GM12878 (cell line): ENCODE results near the gene UNK. TPM values are rescaled to one million over a fixed set of nuclear protein-coding genes. Genes with fewer than 3 reads are reported as not detected.

Experiments used
- CHD4 ChIP-seq: fragments of 200-600 bp; sonication (generic); IDR thresholded peaks from 2 replicates; pipeline ENCODE4 v1.6.1; 2016; ENCODE audit warnings: mild to moderate bottlenecking
- CUX1 ChIP-seq: IDR thresholded peaks from 2 replicates; pipeline ENCODE4 v1.6.1; 2012; ENCODE audit warnings: improper control_type of control experiment, low read depth, low read length; ENCODE audit not compliant: insufficient replicate concordance
- FOS ChIP-seq: IDR thresholded peaks from 3 replicates; pipeline ENCODE4 v1.6.1; 2011; ENCODE audit warnings: borderline replicate concordance; ENCODE audit not compliant: insufficient read length; ENCODE audit errors: extremely low read depth
- FOXM1 ChIP-seq: IDR thresholded peaks from 2 replicates; pipeline ENCODE4 v1.6.1; 2012; ENCODE audit warnings: low read depth, mild to moderate bottlenecking, inconsistent platforms, low read length, moderate library complexity
- NR2F1 ChIP-seq: fragments of 450-650 bp; conservative IDR thresholded peaks from 2 replicates; pipeline ENCODE4 v1.6.1; 2017; ENCODE audit warnings: mild to moderate bottlenecking
- POLR2AphosphoS5 ChIP-seq: IDR thresholded peaks from 2 replicates; pipeline ENCODE4 v1.6.1; 2011; ENCODE audit warnings: mild to moderate bottlenecking, low read length, inconsistent platforms
- SIX5 ChIP-seq: IDR thresholded peaks from 2 replicates; pipeline ENCODE4 v1.6.1; 2011; ENCODE audit warnings: mild to moderate bottlenecking, low read depth, low read length, moderate library complexity; ENCODE audit not compliant: severe bottlenecking
- SUPT20H ChIP-seq: IDR thresholded peaks from 2 replicates; pipeline ENCODE4 v1.6.1; 2011; ENCODE audit warnings: low read depth, mild to moderate bottlenecking, low read length, moderate library complexity, borderline replicate concordance; ENCODE audit not compliant: control insufficient read depth
- TARDBP ChIP-seq: IDR thresholded peaks from 2 replicates; pipeline ENCODE4 v1.6.1; 2016; ENCODE audit warnings: borderline replicate concordance
- WRNIP1 ChIP-seq: IDR thresholded peaks from 2 replicates; pipeline ENCODE4 v1.6.1; 2011; ENCODE audit warnings: low read depth, low read length, improper control_type of control experiment, borderline replicate concordance
- ZNF207 ChIP-seq: fragments of 450-650 bp; IDR thresholded peaks from 2 replicates; pipeline ENCODE4 v1.6.1; 2014; ENCODE audit warnings: antibody characterized with exemption, mild to moderate bottlenecking, borderline replicate concordance
- polyA plus RNA-seq, 11 experiments: library from polyadenylated mRNA; depleted of rRNA in 4 of 11; unstranded in 6 of 11; stranded (reverse) in 5 of 11; fragments of >200 nt; fragmentation: Nextera tagmentation in 4 of 11; fragmentation: Illumina TruSeq in 1 of 11; extraction: Ambion mirVana in 4 of 11; extraction: Trizol in 1 of 11; gene quantifications; 1 replicate in 1 of 11; 2 replicates in 10 of 11; pipeline versions ENCODE4 v1.2.1 to v1.2.3, GENCODE V29; 2011 to 2016; ENCODE audit warnings: inconsistent platforms in 2 of 11, missing spikeins in 2 of 11, low read depth in 1 of 11
- total RNA-seq, 4 experiments: library from RNA; depleted of rRNA in 3 of 4; stranded (reverse); fragments of >200 nt in 3 of 4; fragmentation: Illumina TruSeq in 1 of 4; extraction: Trizol in 1 of 4; gene quantifications; 2 replicates each; pipeline versions ENCODE4 v1.2.1 to v1.2.3, GENCODE V29; 2013 to 2021
- TF ChIP-seq, protein P1 (sequence below): fragments of 450-650 bp; IDR thresholded peaks from 2 replicates; pipeline ENCODE4 v1.6.1; 2016; ENCODE audit warnings: mild to moderate bottlenecking
- TF ChIP-seq, protein P2 (sequence below): fragments of 450-650 bp; IDR thresholded peaks from 2 replicates; pipeline ENCODE4 v1.6.1; 2016; ENCODE audit warnings: mild to moderate bottlenecking, moderate library complexity, borderline replicate concordance
- TF ChIP-seq, protein P3 (sequence below): IDR thresholded peaks from 2 replicates; pipeline ENCODE4 v1.6.1; 2012; ENCODE audit warnings: low read depth, low read length, improper control_type of control experiment

The UNK gene
- total and polyA plus RNA-seq, 10 of the 15 experiments (the other 5 are each of a cell fraction or from before 2014, with no cell fraction given) = 8.9 to 34.5 (median 27.3) TPM

GRCh38 chr17:75845058-75845711, 60.6 kb downstream of the UNK start (continued):
- TF ChIP-seq, protein P1, sequence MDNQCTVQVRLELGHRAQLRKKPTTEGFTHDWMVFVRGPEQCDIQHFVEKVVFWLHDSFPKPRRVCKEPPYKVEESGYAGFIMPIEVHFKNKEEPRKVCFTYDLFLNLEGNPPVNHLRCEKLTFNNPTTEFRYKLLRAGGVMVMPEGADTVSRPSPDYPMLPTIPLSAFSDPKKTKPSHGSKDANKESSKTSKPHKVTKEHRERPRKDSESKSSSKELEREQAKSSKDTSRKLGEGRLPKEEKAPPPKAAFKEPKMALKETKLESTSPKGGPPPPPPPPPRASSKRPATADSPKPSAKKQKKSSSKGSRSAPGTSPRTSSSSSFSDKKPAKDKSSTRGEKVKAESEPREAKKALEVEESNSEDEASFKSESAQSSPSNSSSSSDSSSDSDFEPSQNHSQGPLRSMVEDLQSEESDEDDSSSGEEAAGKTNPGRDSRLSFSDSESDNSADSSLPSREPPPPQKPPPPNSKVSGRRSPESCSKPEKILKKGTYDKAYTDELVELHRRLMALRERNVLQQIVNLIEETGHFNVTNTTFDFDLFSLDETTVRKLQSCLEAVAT = peak; percentile 50; the same call in 1 of the 2 replicates
- TF ChIP-seq FOS (no peak), FOXM1 (no peak), TARDBP (no peak), NR2F1 (peak; percentile 64), CUX1 (no peak), ZNF207 (peak; percentile 59; the same call in 1 of the 2 replicates), SIX5 (no peak), POLR2AphosphoS5 (peak; percentile 39; the same call in 1 of the 2 replicates), CHD4 (no peak), WRNIP1 (no peak), SUPT20H (no peak)
- TF ChIP-seq, protein P2, sequence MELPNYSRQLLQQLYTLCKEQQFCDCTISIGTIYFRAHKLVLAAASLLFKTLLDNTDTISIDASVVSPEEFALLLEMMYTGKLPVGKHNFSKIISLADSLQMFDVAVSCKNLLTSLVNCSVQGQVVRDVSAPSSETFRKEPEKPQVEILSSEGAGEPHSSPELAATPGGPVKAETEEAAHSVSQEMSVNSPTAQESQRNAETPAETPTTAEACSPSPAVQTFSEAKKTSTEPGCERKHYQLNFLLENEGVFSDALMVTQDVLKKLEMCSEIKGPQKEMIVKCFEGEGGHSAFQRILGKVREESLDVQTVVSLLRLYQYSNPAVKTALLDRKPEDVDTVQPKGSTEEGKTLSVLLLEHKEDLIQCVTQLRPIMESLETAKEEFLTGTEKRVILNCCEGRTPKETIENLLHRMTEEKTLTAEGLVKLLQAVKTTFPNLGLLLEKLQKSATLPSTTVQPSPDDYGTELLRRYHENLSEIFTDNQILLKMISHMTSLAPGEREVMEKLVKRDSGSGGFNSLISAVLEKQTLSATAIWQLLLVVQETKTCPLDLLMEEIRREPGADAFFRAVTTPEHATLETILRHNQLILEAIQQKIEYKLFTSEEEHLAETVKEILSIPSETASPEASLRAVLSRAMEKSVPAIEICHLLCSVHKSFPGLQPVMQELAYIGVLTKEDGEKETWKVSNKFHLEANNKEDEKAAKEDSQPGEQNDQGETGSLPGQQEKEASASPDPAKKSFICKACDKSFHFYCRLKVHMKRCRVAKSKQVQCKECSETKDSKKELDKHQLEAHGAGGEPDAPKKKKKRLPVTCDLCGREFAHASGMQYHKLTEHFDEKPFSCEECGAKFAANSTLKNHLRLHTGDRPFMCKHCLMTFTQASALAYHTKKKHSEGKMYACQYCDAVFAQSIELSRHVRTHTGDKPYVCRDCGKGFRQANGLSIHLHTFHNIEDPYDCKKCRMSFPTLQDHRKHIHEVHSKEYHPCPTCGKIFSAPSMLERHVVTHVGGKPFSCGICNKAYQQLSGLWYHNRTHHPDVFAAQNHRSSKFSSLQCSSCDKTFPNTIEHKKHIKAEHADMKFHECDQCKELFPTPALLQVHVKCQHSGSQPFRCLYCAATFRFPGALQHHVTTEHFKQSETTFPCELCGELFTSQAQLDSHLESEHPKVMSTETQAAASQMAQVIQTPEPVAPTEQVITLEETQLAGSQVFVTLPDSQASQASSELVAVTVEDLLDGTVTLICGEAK = peak; percentile 27; the same call in 1 of the 2 replicates
- TF ChIP-seq, protein P3, sequence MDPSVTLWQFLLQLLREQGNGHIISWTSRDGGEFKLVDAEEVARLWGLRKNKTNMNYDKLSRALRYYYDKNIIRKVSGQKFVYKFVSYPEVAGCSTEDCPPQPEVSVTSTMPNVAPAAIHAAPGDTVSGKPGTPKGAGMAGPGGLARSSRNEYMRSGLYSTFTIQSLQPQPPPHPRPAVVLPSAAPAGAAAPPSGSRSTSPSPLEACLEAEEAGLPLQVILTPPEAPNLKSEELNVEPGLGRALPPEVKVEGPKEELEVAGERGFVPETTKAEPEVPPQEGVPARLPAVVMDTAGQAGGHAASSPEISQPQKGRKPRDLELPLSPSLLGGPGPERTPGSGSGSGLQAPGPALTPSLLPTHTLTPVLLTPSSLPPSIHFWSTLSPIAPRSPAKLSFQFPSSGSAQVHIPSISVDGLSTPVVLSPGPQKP = no peak
